ENCODE data around the gene CRNN. TPM values are rescaled to one million over a fixed set of nuclear protein-coding genes. Genes with fewer than 3 reads are reported as not detected.

The CRNN gene
- total and polyA plus RNA-seq, 12 donors: 1.0 to 2.1 TPM; not detected in 10

GRCh38 chr1:152410599-152410998 lies 3.5 kb downstream of the CRNN start:
- no peak for TF ChIP-seq CTCF (IDR thresholded peaks at IDR 0.05)
- no peak for TF ChIP-seq POLR2A (IDR thresholded peaks at IDR 0.05)
- no peaks in the 10 kb centered on the region for H3K27me3 ChIP-seq
- no peak overlapping the region for H3K4me3 ChIP-seq
- intact Hi-C loops (cut with DNase I): no loop called here
- no peaks in the 10 kb centered on the region for H3K9me3 ChIP-seq (replicated peaks in 1 of 3)
- WGBS, 4 donors: 67 to 78% (median 75%) methylated on average over 7 of the region's 7 CpGs
- H3K36me3 ChIP-seq (replicated peaks in 1 of 2): no peaks in the 10 kb centered on the region
- DNase-seq: no peak
- H3K4me1 ChIP-seq (replicated peaks in 1 of 2): no peaks in the 10 kb centered on the region
- no peak overlapping the region for H3K27ac ChIP-seq

- H3K4me1 ChIP-seq (replicated peaks in 1 of 2): no peaks in the 10 kb centered on the region
- H3K9me3 ChIP-seq (replicated peaks in 1 of 3): no peaks in the 10 kb centered on the region
- H3K36me3 ChIP-seq (replicated peaks in 1 of 2): no peaks in the 10 kb centered on the region
- 68 to 82% (median 76%) methylated on average over 2 to 3 of the region's 3 CpGs for WGBS, 4 donors
- TF ChIP-seq CTCF (IDR thresholded peaks at IDR 0.05) (no peak), POLR2A (IDR thresholded peaks at IDR 0.05) (no peak)
- no peak overlapping the region for H3K27ac ChIP-seq
- H3K4me3 ChIP-seq: no peak overlapping the region
- DNase-seq: no peak
- no peaks in the 10 kb centered on the region for H3K27me3 ChIP-seq
- intact Hi-C loops (cut with DNase I): no loop called here
These were observed 4.0 kb downstream of the CRNN start for GRCh38 chr1:152410028-152410427.

- WGBS, 4 donors: 85 to 99% (median 88%) methylated on average over 4 of the region's 4 CpGs
- TF ChIP-seq POLR2A (IDR thresholded peaks at IDR 0.05) (no peak), CTCF (IDR thresholded peaks at IDR 0.05) (no peak)
- Histone ChIP-seq H3K4me3 (no peak overlapping the region), H3K27me3 (no peaks in the 10 kb centered on the region), H3K36me3 (replicated peaks in 1 of 2) (no peaks in the 10 kb centered on the region), H3K27ac (no peak overlapping the region), H3K4me1 (replicated peaks in 1 of 2) (no peaks in the 10 kb centered on the region), H3K9me3 (replicated peaks in 1 of 3) (no peaks in the 10 kb centered on the region)
- intact Hi-C loops (cut with DNase I): no loop called here
- no peak for DNase-seq
These were observed 5.4 kb downstream of the CRNN start for GRCh38 chr1:152408664-152409063.

- TF ChIP-seq POLR2A (IDR thresholded peaks at IDR 0.05) (no peak), CTCF (IDR thresholded peaks at IDR 0.05) (peak in 2 of 6 experiments; percentile 17 to 19)
- Histone ChIP-seq H3K27ac (no peak overlapping the region), H3K4me1 (replicated peaks in 1 of 2) (no peaks in the 10 kb centered on the region), H3K4me3 (no peak overlapping the region), H3K27me3 (no peaks in the 10 kb centered on the region), H3K36me3 (replicated peaks in 1 of 2) (no peaks in the 10 kb centered on the region), H3K9me3 (replicated peaks in 1 of 3) (no peaks in the 10 kb centered on the region)
- intact Hi-C loops (cut with DNase I): no loop called here
- no peak for DNase-seq
- 21 to 53% (median 47%) methylated on average over 7 to 8 of the region's 8 CpGs for WGBS, 4 donors
These were observed 15.0 kb downstream of the CRNN start for GRCh38 chr1:152398812-152399698.
